KMS-11 (cell line): ENCODE results near the gene ESRRG.

Experiments
- H2AFZ ChIP-seq: fragments of 200-600 bp; sonication (generic); 2 replicates; pipeline ENCODE4 v1.6.1; 2016; ENCODE audit warnings: antibody characterized with exemption, mixed run types, low read depth
- H3K27ac ChIP-seq: fragments of 200-600 bp; sonication (generic); 2 replicates; pipeline ENCODE4 v1.6.1; 2016; ENCODE audit warnings: mild to moderate bottlenecking, mixed run types
- H3K27me3 ChIP-seq: fragments of 200-600 bp; sonication (generic); 2 replicates; pipeline ENCODE4 v1.6.1; 2017; ENCODE audit warnings: mild to moderate bottlenecking, low read depth, mixed run types, moderate library complexity; ENCODE audit not compliant: insufficient read depth
- H3K36me3 ChIP-seq: fragments of 200-600 bp; sonication (generic); 2 replicates; pipeline ENCODE4 v1.6.1; 2017; ENCODE audit warnings: mild to moderate bottlenecking, mixed run types; ENCODE audit not compliant: insufficient read depth
- H3K4me1 ChIP-seq: fragments of 200-600 bp; sonication (generic); 2 replicates; pipeline ENCODE4 v1.6.1; 2016; ENCODE audit warnings: mild to moderate bottlenecking, low read depth, mixed run types; ENCODE audit not compliant: poor library complexity, severe bottlenecking
- H3K4me2 ChIP-seq: fragments of 200-600 bp; sonication (generic); 2 replicates; pipeline ENCODE4 v1.7.0; 2016; ENCODE audit warnings: mild to moderate bottlenecking, mixed run types
- H3K4me3 ChIP-seq: fragments of 200-600 bp; sonication (generic); IDR thresholded peaks from 2 replicates; pipeline ENCODE4 v1.6.1; 2017; ENCODE audit warnings: low read depth, low read length, mixed read lengths; ENCODE audit not compliant: insufficient read depth
- H3K79me2 ChIP-seq: fragments of 200-600 bp; sonication (generic); 2 replicates; pipeline ENCODE4 v1.6.1; 2016; ENCODE audit warnings: low read depth, mixed run types; ENCODE audit not compliant: insufficient read depth
- H3K9ac ChIP-seq: fragments of 200-600 bp; sonication (generic); 2 replicates; pipeline ENCODE4 v1.6.1; 2016; ENCODE audit warnings: mild to moderate bottlenecking, mixed run types
- H4K20me1 ChIP-seq: fragments of 200-600 bp; sonication (generic); 2 replicates; pipeline ENCODE4 v1.6.1; 2016; ENCODE audit warnings: mild to moderate bottlenecking, mixed run types; ENCODE audit not compliant: insufficient read depth
- CTCF ChIP-seq: fragments of 200-600 bp; sonication (generic); conservative IDR thresholded peaks from 2 replicates; pipeline ENCODE4 v1.6.1; 2017; ENCODE audit warnings: low read depth, mild to moderate bottlenecking, antibody characterized with exemption, low read length, moderate library complexity, mixed read lengths

Gene ESRRG

DNA sequence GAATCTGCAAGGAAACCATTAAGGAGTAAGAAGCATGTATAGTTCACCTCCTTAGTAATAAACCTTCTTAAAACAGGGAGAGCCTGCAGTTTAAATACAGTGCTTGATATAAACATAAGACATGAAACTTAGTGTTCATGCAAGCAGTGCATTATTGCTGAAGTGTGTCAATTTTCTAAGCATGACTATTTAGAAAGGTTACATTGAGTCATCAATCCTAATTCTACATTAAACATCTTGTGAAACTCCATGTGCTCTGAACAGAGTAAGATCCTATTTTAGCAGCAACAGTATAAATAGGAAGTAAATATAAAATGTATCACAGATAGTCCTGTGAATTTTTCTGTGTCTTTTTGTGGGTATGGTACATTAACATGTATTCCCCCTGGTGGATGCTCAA lies 135.5 kb downstream of the ESRRG start:
- no peak overlapping the region for H3K4me3 ChIP-seq
- H3K36me3 ChIP-seq = no peaks in the 10 kb centered on the region
- no peak for TF ChIP-seq CTCF
- H3K27me3 ChIP-seq = no peaks in the 10 kb centered on the region
- H4K20me1 ChIP-seq = no peaks in the 10 kb centered on the region
- H3K9ac ChIP-seq = no peak overlapping the region
- H3K79me2 ChIP-seq = no peaks in the 10 kb centered on the region
- no peaks in the 10 kb centered on the region for H3K4me1 ChIP-seq
- no peak overlapping the region for H3K27ac ChIP-seq
- no peak overlapping the region for H2AFZ ChIP-seq
- H3K4me2 ChIP-seq = no peak overlapping the region

DNA sequence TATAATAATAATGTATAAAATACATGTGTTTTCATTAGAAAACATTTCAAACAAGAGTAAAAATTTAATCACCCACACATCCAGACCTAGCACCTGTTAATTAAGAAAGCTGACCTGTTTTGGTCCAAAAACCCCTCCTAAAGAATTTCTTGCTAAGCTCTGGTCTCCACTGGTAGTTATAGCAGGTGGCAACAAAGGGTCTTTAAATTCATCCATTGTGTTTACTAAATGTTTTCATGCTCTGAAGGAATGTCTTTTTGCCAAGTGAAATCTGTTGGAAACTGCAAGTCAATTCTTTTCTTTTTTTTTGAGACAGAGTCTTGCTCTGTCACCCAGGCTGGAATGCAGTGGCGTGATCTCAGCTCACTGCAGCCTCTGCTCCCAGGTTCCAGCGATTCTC lies 141.1 kb downstream of the ESRRG start:
- Histone ChIP-seq H3K9ac (no peak overlapping the region), H3K27me3 (no peaks in the 10 kb centered on the region), H3K4me3 (no peak overlapping the region), H3K4me2 (no peak overlapping the region), H4K20me1 (no peaks in the 10 kb centered on the region), H3K4me1 (no peaks in the 10 kb centered on the region), H3K79me2 (no peaks in the 10 kb centered on the region), H3K27ac (no peak overlapping the region), H2AFZ (no peak overlapping the region), H3K36me3 (no peaks in the 10 kb centered on the region)
- TF ChIP-seq CTCF = no peak

GRCh38 chr1:216580538-216581057 lies 142.6 kb downstream of the ESRRG start:
- Histone ChIP-seq H3K27ac (no peak overlapping the region), H3K36me3 (no peaks in the 10 kb centered on the region), H3K4me1 (no peaks in the 10 kb centered on the region), H3K79me2 (no peaks in the 10 kb centered on the region), H4K20me1 (no peaks in the 10 kb centered on the region), H2AFZ (no peak overlapping the region), H3K9ac (no peak overlapping the region), H3K27me3 (no peaks in the 10 kb centered on the region), H3K4me2 (no peak overlapping the region), H3K4me3 (no peak overlapping the region)
- TF ChIP-seq CTCF = no peak

DNA sequence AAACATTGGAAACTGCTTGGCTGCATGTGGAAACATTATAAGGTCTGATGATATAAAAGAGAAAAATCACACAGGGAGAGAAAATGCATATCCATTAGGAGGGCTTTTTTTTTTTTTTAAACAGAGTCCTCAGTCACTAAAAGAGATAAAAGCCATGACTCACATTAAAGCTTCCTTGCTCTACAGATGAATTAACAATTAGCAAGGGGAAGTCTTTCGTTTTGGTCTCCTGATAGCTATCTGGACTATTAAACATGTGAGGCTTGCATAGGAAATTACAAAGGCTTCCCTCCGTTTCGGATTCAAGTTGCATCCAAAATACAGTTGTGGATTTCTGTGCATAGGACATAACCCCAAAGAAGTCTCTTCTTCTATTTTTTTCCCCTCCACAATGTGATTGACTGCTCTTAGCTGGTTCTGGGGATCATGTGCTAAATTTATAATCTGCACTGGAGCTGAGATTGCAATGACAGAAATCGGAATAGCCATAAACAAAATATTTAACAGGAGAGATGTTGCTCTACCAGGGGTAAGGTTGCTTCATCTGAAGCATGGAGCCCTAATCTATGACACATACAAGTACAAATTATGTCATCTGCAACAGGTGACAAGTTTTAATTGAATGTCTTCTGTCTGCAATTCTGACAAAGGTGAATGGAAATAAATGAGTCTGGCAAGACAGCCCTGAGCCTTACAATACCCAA lies 146.8 kb downstream of the ESRRG start:
- no peak for TF ChIP-seq CTCF
- Histone ChIP-seq H3K4me2 (no peak overlapping the region), H4K20me1 (no peaks in the 10 kb centered on the region), H2AFZ (no peak overlapping the region), H3K79me2 (no peaks in the 10 kb centered on the region), H3K9ac (no peak overlapping the region), H3K4me1 (no peaks in the 10 kb centered on the region), H3K36me3 (no peaks in the 10 kb centered on the region), H3K4me3 (no peak overlapping the region), H3K27me3 (no peaks in the 10 kb centered on the region), H3K27ac (no peak overlapping the region)
